B cell (primary cell): ENCODE results near the gene VENTX. TPM values are rescaled to one million over a fixed set of nuclear protein-coding genes. Genes with fewer than 3 reads are reported as not detected.

Experiments used
- ATAC-seq: fragments of 200-7000 bp; cut with Tn5 transposase; one replicate; pipeline ENCODE4 v1.10.0; 2021; ENCODE audit warnings: low read depth, mild to moderate bottlenecking, moderate number of reproducible peaks, moderate library complexity
- CTCF ChIA-PET: fragments of 350-600 bp; sonication (Branson Sonifier 250); formaldehyde crosslinking; loops from one replicate; lab custom pipeline; 2021; ENCODE audit warnings: antibody characterized with exemption, inconsistent platforms; lab: Charles Lee
- POLR2A ChIA-PET: fragments of 350-600 bp; sonication (Branson Sonifier 250); formaldehyde crosslinking; loops from one replicate; lab custom pipeline; 2021; ENCODE audit warnings: antibody characterized with exemption; lab: Charles Lee
- DNase-seq: peaks from one replicate; pipeline ENCODE4 v3.0.0; 2013
- H2AFZ ChIP-seq: 2 replicates; pipeline ENCODE4 v1.6.1; 2012; ENCODE audit warnings: mild to moderate bottlenecking, low read depth, low read length; ENCODE audit not compliant: insufficient read depth, poor library complexity, severe bottlenecking
- H3K27ac ChIP-seq, 2 donors: 1 replicate in 1 of 2; 2 replicates in 1 of 2; pipeline ENCODE4 v1.5.1; 2012 to 2013; ENCODE audit warnings: low read length in 2 of 2, mild to moderate bottlenecking in 2 of 2, moderate library complexity in 1 of 2
- H3K27me3 ChIP-seq, 4 experiments: fragments of 200-600 bp in 1 of 4; sonication (generic) in 1 of 4; replicated peaks in 1 of 4; 1 replicate in 2 of 4; 2 replicates in 2 of 4; pipeline versions ENCODE4 v1.6.1 to v1.7.0; 2013 to 2016; ENCODE audit warnings: low read length in 3 of 4, mild to moderate bottlenecking in 2 of 4, mixed read lengths in 1 of 4, moderate library complexity in 1 of 4; ENCODE audit not compliant: insufficient read depth in 4 of 4, control insufficient read depth in 3 of 4; ENCODE audit errors: control extremely low read depth in 1 of 4
- H3K36me3 ChIP-seq, 2 experiments: replicated peaks in 1 of 2; 1 replicate in 1 of 2; 2 replicates in 1 of 2; pipeline versions ENCODE4 v1.6.1 to v1.7.1; 2013; ENCODE audit warnings: low read length in 1 of 2; ENCODE audit not compliant: insufficient read depth in 2 of 2, control insufficient read depth in 1 of 2; ENCODE audit errors: control extremely low read depth in 1 of 2, extremely low read depth in 1 of 2
- H3K4me1 ChIP-seq, 2 donors: fragments of 200-600 bp in 1 of 2; sonication (generic) in 1 of 2; 1 replicate in 1 of 2; 2 replicates in 1 of 2; pipeline versions ENCODE4 v1.5.1 to v1.6.1; 2013 to 2017; ENCODE audit warnings: low read length in 2 of 2; ENCODE audit not compliant: control insufficient read depth in 2 of 2, insufficient read depth in 2 of 2
- H3K4me2 ChIP-seq: replicated peaks from 2 replicates; pipeline ENCODE3; 2012; ENCODE audit warnings: mild to moderate bottlenecking, low read depth, low read length; ENCODE audit not compliant: poor library complexity, severe bottlenecking
- H3K4me3 ChIP-seq, 5 experiments: fragments of 200-600 bp in 1 of 5; sonication (generic) in 1 of 5; 1 replicate in 3 of 5; 2 replicates in 2 of 5; pipeline versions ENCODE4 v1.5.1 to v1.7.0; 2011 to 2016; ENCODE audit warnings: low read length in 4 of 5, mild to moderate bottlenecking in 4 of 5, low read depth in 2 of 5, control low read depth in 1 of 5, moderate library complexity in 1 of 5; ENCODE audit not compliant: insufficient read depth in 1 of 5; ENCODE audit errors: control extremely low read depth in 1 of 5, extremely low read depth in 1 of 5
- H3K79me2 ChIP-seq: fragments of 200-600 bp; sonication (generic); one replicate; pipeline ENCODE4 v1.6.0; 2016; ENCODE audit warnings: low read length; ENCODE audit not compliant: control insufficient read depth, insufficient read depth
- H3K9ac ChIP-seq: fragments of 200-600 bp; sonication (generic); 2 replicates; pipeline ENCODE4 v1.6.1; 2017; ENCODE audit warnings: mild to moderate bottlenecking, low read length, moderate library complexity
- H3K9me3 ChIP-seq, 3 donors: one replicate each; pipeline versions ENCODE4 v1.6.1 to v1.7.1; 2013; ENCODE audit warnings: low read length in 2 of 3; ENCODE audit not compliant: control insufficient read depth in 2 of 3, insufficient read depth in 1 of 3; ENCODE audit errors: control extremely low read depth in 1 of 3
- H4K20me1 ChIP-seq: 2 replicates; pipeline ENCODE4 v1.6.0; 2012; ENCODE audit warnings: mild to moderate bottlenecking, low read length; ENCODE audit not compliant: insufficient read depth, control insufficient read depth, poor library complexity, severe bottlenecking
- H3K27ac Mint-ChIP-seq: one replicate; pipeline ENCODE4 v1.8.0; 2021; ENCODE audit warnings: mixed read lengths
- H3K27me3 Mint-ChIP-seq: one replicate; pipeline ENCODE4 v1.8.0; 2021; ENCODE audit warnings: mixed read lengths
- H3K4me1 Mint-ChIP-seq: one replicate; pipeline ENCODE4 v1.8.0; 2021; ENCODE audit warnings: mixed read lengths
- H3K4me3 Mint-ChIP-seq: one replicate; pipeline ENCODE4 v1.8.0; 2021; ENCODE audit warnings: mixed read lengths
- H3K9me3 Mint-ChIP-seq: one replicate; pipeline ENCODE4 v1.8.0; 2022; ENCODE audit warnings: mixed read lengths; ENCODE audit not compliant: insufficient read depth
- CTCF ChIP-seq: fragments of 200-600 bp; IDR thresholded peaks from one replicate; pipeline ENCODE4 v1.8.0; 2022; ENCODE audit warnings: antibody characterized with exemption, mild to moderate bottlenecking
- EZH2 ChIP-seq: IDR thresholded peaks from 2 replicates; pipeline ENCODE4 v1.6.1; 2012; ENCODE audit warnings: borderline replicate concordance, low read depth, mild to moderate bottlenecking, moderate library complexity, low read length; ENCODE audit not compliant: insufficient read depth, poor library complexity, severe bottlenecking
- WGBS: methylation state at CpG from one replicate; pipeline ENCODE4 v1.1.5; 2013; ENCODE audit warnings: missing lambda C conversion rate; ENCODE audit not compliant: insufficient coverage; 5-methylcytosine and 5-hydroxymethylcytosine counted together
- intact Hi-C: fragments of 100-400 bp; cut with micrococcal nuclease; formaldehyde crosslinking; loops from one replicate; pipeline ENCODE4 v1.10.0; 2022
- polyA plus RNA-seq: library from polyadenylated mRNA; depleted of rRNA; stranded (reverse); fragments of >200 nt; gene quantifications from 2 replicates; pipeline ENCODE4 v1.2.3, GENCODE V29; 2012
- total RNA-seq, 2 donors: library from RNA; stranded (reverse); fragments of 120-200 nt in 1 of 2; gene quantifications; 1 replicate in 1 of 2; 2 replicates in 1 of 2; pipeline versions ENCODE4 v1.2.3 to v1.2.4, GENCODE V29; 2013 to 2022

VENTX gene
- total and polyA plus RNA-seq, 2 donors (not counting 1 experiment from before 2014, with no cell fraction given), result 0.82 TPM; not detected in 1

- no peak overlapping the region for H3K9ac ChIP-seq
- no peak overlapping the region for H3K27ac Mint-ChIP-seq
- no peak overlapping the region for H3K4me2 ChIP-seq
- intact Hi-C loops, result no loop called here
- TF ChIP-seq EZH2 (no peak), CTCF (no peak)
- peaks cover 10 to 16% of the 10 kb centered on the region in 2 donors for H3K4me1 ChIP-seq
- 97% methylated on average over 23 of the region's 24 CpGs for WGBS
- peaks cover 0 to 65% of the 10 kb centered on the region in 2 experiments for H3K36me3 ChIP-seq
- H3K27ac ChIP-seq, result no peak overlapping the region
- ChIA-PET POLR2A (no interaction called here), CTCF (no interaction called here)
- no peaks in the 10 kb centered on the region for H3K79me2 ChIP-seq
- ATAC-seq (no peak), DNase-seq (no peak)
- no peaks in the 10 kb centered on the region for H3K9me3 Mint-ChIP-seq
- peaks cover 10% of the 10 kb centered on the region for H3K4me1 Mint-ChIP-seq
- no peak overlapping the region for H2AFZ ChIP-seq
- no peak overlapping the region for H3K4me3 Mint-ChIP-seq
- H3K4me3 ChIP-seq, result no peak overlapping the region
- no peaks in the 10 kb centered on the region for H3K9me3 ChIP-seq
- H3K27me3 ChIP-seq, result no peaks in the 10 kb centered on the region
- no peaks in the 10 kb centered on the region for H3K27me3 Mint-ChIP-seq
- peaks cover 4% of the 10 kb centered on the region for H4K20me1 ChIP-seq
Observed at GRCh38 chr10:133283931-133284330, 46.3 kb downstream of the VENTX start.

GRCh38 chr10:133285217-133285616, 47.6 kb downstream of the VENTX start:
- Histone ChIP-seq H4K20me1 (no peaks in the 10 kb centered on the region), H3K27me3 (no peaks in the 10 kb centered on the region), H3K4me1 (peaks cover 0 to 3% of the 10 kb centered on the region in 2 donors), H3K4me2 (no peak overlapping the region), H2AFZ (no peak overlapping the region), H3K9ac (no peak overlapping the region), H3K27ac (no peak overlapping the region), H3K36me3 (peaks cover 1 to 76% of the 10 kb centered on the region in 2 experiments), H3K9me3 (no peaks in the 10 kb centered on the region), H3K79me2 (no peaks in the 10 kb centered on the region), H3K4me3 (no peak overlapping the region)
- ChIA-PET CTCF (no interaction called here), POLR2A (interaction anchor here (0.6 kb wide), 1 partner anchor 17 kb away, joined by 3 read pairs; no protein-coding TSS in a partner anchor)
- Mint-ChIP-seq H3K27ac (no peak overlapping the region), H3K27me3 (no peaks in the 10 kb centered on the region), H3K4me3 (no peak overlapping the region), H3K9me3 (no peaks in the 10 kb centered on the region), H3K4me1 (no peaks in the 10 kb centered on the region)
- WGBS, result 95% methylated on average over 36 of the region's 36 CpGs
- intact Hi-C loops, result no loop called here
- TF ChIP-seq CTCF (no peak), EZH2 (no peak)
- no peak for ATAC-seq
- no peak for DNase-seq
